Measurements from ENCODE around the gene LRRC4C.

LRRC4C gene

GRCh38 chr11:40162901-40163883, 1296.3 kb downstream of the LRRC4C start:
- H3K27ac ChIP-seq: no peak overlapping the region
- CTCF ChIA-PET: no interaction called here
- DNase-seq (ENCODE audit: low spot score): no peak
- no peak for TF ChIP-seq CTCF (conservative IDR thresholded peaks at IDR 0.05; ENCODE audit: low read depth)
- POLR2A ChIA-PET (ENCODE audit: low non-redundant PET): no interaction called here

- TF ChIP-seq CTCF (conservative IDR thresholded peaks at IDR 0.05; ENCODE audit: low read depth): no peak
- DNase-seq (ENCODE audit: low spot score): no peak
- CTCF ChIA-PET: interaction anchor here (0.6 kb wide), 2 partner anchors 606 to 980 kb away, joined by 4 to 6 read pairs; no protein-coding TSS in a partner anchor
- H3K27ac ChIP-seq: no peak overlapping the region
- POLR2A ChIA-PET (ENCODE audit: low non-redundant PET): no interaction called here
Measured at GRCh38 chr11:40161854-40162410, 1297.5 kb downstream of the LRRC4C start.

GRCh38 chr11:40160418-40160817, 1299.0 kb downstream of the LRRC4C start:
- H3K27ac ChIP-seq: no peak overlapping the region
- CTCF ChIA-PET: no interaction called here

GRCh38 chr11:40149721-40150120, 1309.7 kb downstream of the LRRC4C start:
- DNase-seq (ENCODE audit: low spot score): no peak
- no peak for TF ChIP-seq CTCF (conservative IDR thresholded peaks at IDR 0.05; ENCODE audit: low read depth)
- CTCF ChIA-PET: no interaction called here
- POLR2A ChIA-PET (ENCODE audit: low non-redundant PET): no interaction called here
- no peak overlapping the region for H3K27ac ChIP-seq

More at GRCh38 chr11:40160418-40160817, 1299.0 kb downstream of the LRRC4C start:
- no peak for DNase-seq (ENCODE audit: low spot score)
- TF ChIP-seq CTCF (conservative IDR thresholded peaks at IDR 0.05; ENCODE audit: low read depth): no peak
- POLR2A ChIA-PET (ENCODE audit: low non-redundant PET): no interaction called here

GRCh38 chr11:40140560-40140959, 1318.9 kb downstream of the LRRC4C start:
- POLR2A ChIA-PET (ENCODE audit: low non-redundant PET): no interaction called here
- CTCF ChIA-PET: interaction anchor here (0.6 to 0.7 kb wide), 2 partner anchors 11 to 712 kb away, joined by 3 to 4 read pairs; no protein-coding TSS in a partner anchor
- no peak for DNase-seq (ENCODE audit: low spot score)
- H3K27ac ChIP-seq: no peak overlapping the region
- no peak for TF ChIP-seq CTCF (conservative IDR thresholded peaks at IDR 0.05; ENCODE audit: low read depth)

- TF ChIP-seq CTCF (conservative IDR thresholded peaks at IDR 0.05; ENCODE audit: low read depth): no peak
- DNase-seq (ENCODE audit: low spot score): no peak
- ChIA-PET CTCF (no interaction called here), POLR2A (ENCODE audit: low non-redundant PET) (no interaction called here)
- no peak overlapping the region for H3K27ac ChIP-seq
Measured at GRCh38 chr11:40139536-40139935, 1319.9 kb downstream of the LRRC4C start.
